ENCODE data around the gene ZFHX3.

DNA sequence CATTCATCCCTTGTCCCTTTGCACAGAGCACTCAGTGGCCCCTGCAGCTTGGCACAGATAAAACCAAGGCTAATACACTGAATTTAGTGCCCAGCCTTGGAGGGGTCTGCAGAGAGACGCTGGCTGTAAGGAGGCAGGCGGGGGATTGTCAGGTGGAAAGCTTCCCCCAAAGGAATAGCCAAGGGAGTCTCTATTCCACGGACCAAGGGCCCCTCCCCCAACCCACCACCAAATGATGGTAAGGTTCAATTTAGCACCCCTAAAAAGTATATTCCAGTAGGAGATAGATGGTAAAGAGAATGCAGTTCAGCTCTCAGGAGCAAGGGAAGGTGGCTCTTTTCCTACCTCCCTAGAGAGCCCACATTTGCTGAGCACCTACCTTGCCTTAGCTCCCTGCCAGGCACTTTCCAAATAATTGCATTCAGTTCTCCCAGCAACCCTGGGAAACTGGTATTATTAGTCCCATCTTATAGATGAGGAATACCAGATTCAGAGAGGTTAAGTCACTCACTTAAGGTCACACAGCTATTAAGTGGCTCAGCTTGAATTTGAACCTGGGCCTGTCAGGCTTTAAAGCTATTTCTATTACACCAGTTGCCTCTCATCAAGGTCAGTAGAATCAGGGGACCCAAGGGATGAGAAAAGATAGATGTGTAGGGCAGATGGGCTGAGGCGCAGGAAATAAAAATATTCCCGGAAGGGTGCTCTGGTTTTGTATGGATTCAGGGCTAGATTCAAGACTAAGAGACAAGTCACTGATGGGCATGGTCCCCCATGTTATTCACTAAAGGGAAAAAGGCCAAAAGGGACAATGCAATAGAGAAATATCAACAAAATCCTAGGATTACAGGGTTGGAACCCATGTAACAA lies 20.0 kb upstream of the ZFHX3 start:
- TF ChIP-seq, protein P1, sequence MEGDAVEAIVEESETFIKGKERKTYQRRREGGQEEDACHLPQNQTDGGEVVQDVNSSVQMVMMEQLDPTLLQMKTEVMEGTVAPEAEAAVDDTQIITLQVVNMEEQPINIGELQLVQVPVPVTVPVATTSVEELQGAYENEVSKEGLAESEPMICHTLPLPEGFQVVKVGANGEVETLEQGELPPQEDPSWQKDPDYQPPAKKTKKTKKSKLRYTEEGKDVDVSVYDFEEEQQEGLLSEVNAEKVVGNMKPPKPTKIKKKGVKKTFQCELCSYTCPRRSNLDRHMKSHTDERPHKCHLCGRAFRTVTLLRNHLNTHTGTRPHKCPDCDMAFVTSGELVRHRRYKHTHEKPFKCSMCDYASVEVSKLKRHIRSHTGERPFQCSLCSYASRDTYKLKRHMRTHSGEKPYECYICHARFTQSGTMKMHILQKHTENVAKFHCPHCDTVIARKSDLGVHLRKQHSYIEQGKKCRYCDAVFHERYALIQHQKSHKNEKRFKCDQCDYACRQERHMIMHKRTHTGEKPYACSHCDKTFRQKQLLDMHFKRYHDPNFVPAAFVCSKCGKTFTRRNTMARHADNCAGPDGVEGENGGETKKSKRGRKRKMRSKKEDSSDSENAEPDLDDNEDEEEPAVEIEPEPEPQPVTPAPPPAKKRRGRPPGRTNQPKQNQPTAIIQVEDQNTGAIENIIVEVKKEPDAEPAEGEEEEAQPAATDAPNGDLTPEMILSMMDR (conservative IDR thresholded peaks at IDR 0.05) = no peak
- TF ChIP-seq ZFX (IDR thresholded peaks at IDR 0.05) = no peak

Data from C4-2B (cell line).